T-helper 2 cell treated with Interferon-gamma antibody and Interleukin-4, amounts not matched to agents 5 μg/mL and 100 μg/mL, for 36 hours (primary cell): ENCODE measurements around the gene NEK8.

ENCODE experiments used
- DNase-seq: peaks from one replicate; pipeline ENCODE4 v3.0.0; 2021; ENCODE audit warnings: low spot score
- H3K27ac Mint-ChIP-seq: one replicate; pipeline ENCODE4 v1.8.0; 2021; ENCODE audit warnings: mild to moderate bottlenecking, mixed read lengths
- H3K27me3 Mint-ChIP-seq: one replicate; pipeline ENCODE4 v1.8.0; 2021; ENCODE audit warnings: low read depth, mixed read lengths
- H3K36me3 Mint-ChIP-seq: one replicate; pipeline ENCODE4 v1.8.0; 2021; ENCODE audit warnings: low read depth, mixed read lengths
- H3K4me1 Mint-ChIP-seq: one replicate; pipeline ENCODE4 v1.8.0; 2021; ENCODE audit warnings: low read depth, mixed read lengths
- H3K4me3 Mint-ChIP-seq: one replicate; pipeline ENCODE4 v1.8.0; 2022; ENCODE audit warnings: mild to moderate bottlenecking, moderate library complexity, mixed read lengths
- H3K9me3 Mint-ChIP-seq: one replicate; pipeline ENCODE4 v1.8.0; 2021; ENCODE audit warnings: mixed read lengths

Gene NEK8

GRCh38 chr17:28703552-28704218, 24.9 kb upstream of the NEK8 start:
- peaks cover 42% of the 10 kb centered on the region for H3K36me3 Mint-ChIP-seq

GRCh38 chr17:28704219-28704858, 24.2 kb upstream of the NEK8 start:
- no peaks in the 10 kb centered on the region for H3K4me1 Mint-ChIP-seq
- H3K27ac Mint-ChIP-seq = no peak overlapping the region
- peaks cover 41% of the 10 kb centered on the region for H3K36me3 Mint-ChIP-seq
- H3K9me3 Mint-ChIP-seq = no peaks in the 10 kb centered on the region
- no peak overlapping the region for H3K4me3 Mint-ChIP-seq
- DNase-seq = no peak
- no peaks in the 10 kb centered on the region for H3K27me3 Mint-ChIP-seq

More at GRCh38 chr17:28703552-28704218, 24.9 kb upstream of the NEK8 start:
- Mint-ChIP-seq H3K9me3 (no peaks in the 10 kb centered on the region), H3K4me3 (no peak overlapping the region), H3K27me3 (no peaks in the 10 kb centered on the region), H3K27ac (peak overlapping the region; percentile 12), H3K4me1 (no peaks in the 10 kb centered on the region)
- no peak for DNase-seq

- peaks cover 33% of the 10 kb centered on the region for H3K36me3 Mint-ChIP-seq
- H3K4me1 Mint-ChIP-seq = no peaks in the 10 kb centered on the region
- no peaks in the 10 kb centered on the region for H3K9me3 Mint-ChIP-seq
- no peak overlapping the region for H3K4me3 Mint-ChIP-seq
- peak overlapping the region; percentile 44 for H3K27ac Mint-ChIP-seq
- H3K27me3 Mint-ChIP-seq = no peaks in the 10 kb centered on the region
- DNase-seq = no peak
Measured at GRCh38 chr17:28705074-28705659, 23.4 kb upstream of the NEK8 start.

GRCh38 chr17:28705728-28706334, 22.8 kb upstream of the NEK8 start:
- Mint-ChIP-seq H3K27ac (no peak overlapping the region), H3K4me3 (no peak overlapping the region), H3K9me3 (no peaks in the 10 kb centered on the region), H3K36me3 (peaks cover 31% of the 10 kb centered on the region), H3K4me1 (peaks cover 4% of the 10 kb centered on the region), H3K27me3 (no peaks in the 10 kb centered on the region)
- DNase-seq = no peak

GRCh38 chr17:28706471-28707338, 21.9 kb upstream of the NEK8 start:
- H3K36me3 Mint-ChIP-seq = peaks cover 26% of the 10 kb centered on the region
- H3K9me3 Mint-ChIP-seq = no peaks in the 10 kb centered on the region
- DNase-seq = no peak
- peak overlapping the region; percentile 2 for H3K27ac Mint-ChIP-seq
- no peaks in the 10 kb centered on the region for H3K27me3 Mint-ChIP-seq
- no peak overlapping the region for H3K4me3 Mint-ChIP-seq
- peaks cover 6% of the 10 kb centered on the region for H3K4me1 Mint-ChIP-seq

- DNase-seq = no peak
- Mint-ChIP-seq H3K27me3 (no peaks in the 10 kb centered on the region), H3K27ac (peak overlapping the region; percentile 2), H3K4me1 (peaks cover 11% of the 10 kb centered on the region), H3K36me3 (peaks cover 22% of the 10 kb centered on the region), H3K4me3 (no peak overlapping the region), H3K9me3 (no peaks in the 10 kb centered on the region)
Measured at GRCh38 chr17:28707339-28707720, 21.3 kb upstream of the NEK8 start.

- Mint-ChIP-seq H3K36me3 (peaks cover 6% of the 10 kb centered on the region), H3K27me3 (peaks cover 14% of the 10 kb centered on the region), H3K9me3 (no peaks in the 10 kb centered on the region), H3K27ac (peak overlapping the region; percentile 93), H3K4me3 (peak overlapping the region; percentile 82), H3K4me1 (peaks cover 14% of the 10 kb centered on the region)
- peak; percentile 93 for DNase-seq
Measured at GRCh38 chr17:28710861-28711722, 17.5 kb upstream of the NEK8 start.

- H3K27me3 Mint-ChIP-seq = peaks cover 18% of the 10 kb centered on the region
- no peaks in the 10 kb centered on the region for H3K9me3 Mint-ChIP-seq
- H3K4me1 Mint-ChIP-seq = peaks cover 14% of the 10 kb centered on the region
- H3K27ac Mint-ChIP-seq = peak within 1 kb of the TSS; percentile 93
- DNase-seq = no peak
- peaks cover 6% of the 10 kb centered on the region for H3K36me3 Mint-ChIP-seq
- peak within 1 kb of the TSS; percentile 82 for H3K4me3 Mint-ChIP-seq
Measured at GRCh38 chr17:28711723-28712031, 16.9 kb upstream of the NEK8 start, which contains the start of gene PROCA1. Gene PROCA1, minus strand, starts transcription at chr17:28711888. Its CDS starts 228 bp downstream, at chr17:28711660.

GRCh38 chr17:28712032-28712704, 16.4 kb upstream of the NEK8 start:
- Mint-ChIP-seq H3K4me1 (peaks cover 14% of the 10 kb centered on the region), H3K27ac (peak overlapping the region; percentile 93), H3K36me3 (peaks cover 5% of the 10 kb centered on the region), H3K9me3 (no peaks in the 10 kb centered on the region), H3K27me3 (peaks cover 18% of the 10 kb centered on the region), H3K4me3 (peak overlapping the region; percentile 82)
- DNase-seq = peak; percentile 73

- peak overlapping the region; percentile 82 for H3K4me3 Mint-ChIP-seq
- H3K27me3 Mint-ChIP-seq = peaks cover 18% of the 10 kb centered on the region
- no peaks in the 10 kb centered on the region for H3K9me3 Mint-ChIP-seq
- no peak for DNase-seq
- H3K27ac Mint-ChIP-seq = peak overlapping the region; percentile 93
- H3K4me1 Mint-ChIP-seq = peaks cover 14% of the 10 kb centered on the region
- peaks cover 2% of the 10 kb centered on the region for H3K36me3 Mint-ChIP-seq
Measured at GRCh38 chr17:28712705-28713415, 15.7 kb upstream of the NEK8 start.

GRCh38 chr17:28714281-28714680, 14.3 kb upstream of the NEK8 start:
- Mint-ChIP-seq H3K27me3 (peaks cover 27% of the 10 kb centered on the region), H3K27ac (no peak overlapping the region), H3K4me1 (peaks cover 23% of the 10 kb centered on the region), H3K36me3 (peaks cover under 1% of the 10 kb centered on the region), H3K4me3 (no peak overlapping the region), H3K9me3 (no peaks in the 10 kb centered on the region)
- DNase-seq = no peak

- no peak overlapping the region for H3K4me3 Mint-ChIP-seq
- no peak for DNase-seq
- no peaks in the 10 kb centered on the region for H3K9me3 Mint-ChIP-seq
- no peak overlapping the region for H3K27ac Mint-ChIP-seq
- H3K36me3 Mint-ChIP-seq = peaks cover 7% of the 10 kb centered on the region
- H3K27me3 Mint-ChIP-seq = peaks cover 29% of the 10 kb centered on the region
- H3K4me1 Mint-ChIP-seq = peaks cover 26% of the 10 kb centered on the region
Measured at GRCh38 chr17:28715217-28715616, 13.4 kb upstream of the NEK8 start.
